ENCODE measurements around the gene ASPA.

- TF ChIP-seq CTCF (IDR thresholded peaks at IDR 0.05; ENCODE audit: insufficient read depth, low read depth, low read length) (no peak), EZH2 (IDR thresholded peaks at IDR 0.05; ENCODE audit: insufficient read depth, low read length) (no peak)
Measured at GRCh38 chr17:3474212-3474611, 1.6 kb upstream of the ASPA start.
